CD14-positive monocyte (primary cell): ENCODE measurements around the gene PZP. TPM values are rescaled to one million over a fixed set of nuclear protein-coding genes. Genes with fewer than 3 reads are reported as not detected.

Experiments used
- DNase-seq, 3 donors: peaks; one replicate each; pipeline ENCODE4 v3.0.0-alpha.2; 2011 to 2022
- H2AFZ ChIP-seq: 2 replicates; pipeline ENCODE4 v1.6.0; 2012; ENCODE audit warnings: mild to moderate bottlenecking, low read depth, low read length, inconsistent platforms; ENCODE audit not compliant: insufficient read depth, poor library complexity, severe bottlenecking
- H3K27ac ChIP-seq, 2 donors: 1 replicate in 1 of 2; 2 replicates in 1 of 2; pipeline ENCODE4 v1.5.1; 2012 to 2013; ENCODE audit warnings: low read length in 2 of 2, control low read depth in 1 of 2, inconsistent platforms in 1 of 2, low read depth in 1 of 2, mild to moderate bottlenecking in 1 of 2
- H3K27me3 ChIP-seq, 2 donors: one replicate each; pipeline versions ENCODE4 v1.6.0 to v1.6.1; 2011 to 2013; ENCODE audit warnings: low read length in 2 of 2; ENCODE audit not compliant: control insufficient read depth in 2 of 2, insufficient read depth in 2 of 2
- H3K36me3 ChIP-seq, 2 donors: replicated peaks in 1 of 2; 1 replicate in 1 of 2; 2 replicates in 1 of 2; pipeline versions ENCODE4 v1.5.1 to v1.6.1; 2012 to 2013; ENCODE audit warnings: low read length in 2 of 2, control low read depth in 1 of 2, inconsistent platforms in 1 of 2, mild to moderate bottlenecking in 1 of 2; ENCODE audit not compliant: insufficient read depth in 2 of 2, control insufficient read depth in 1 of 2
- H3K4me1 ChIP-seq, 2 donors: 1 replicate in 1 of 2; 2 replicates in 1 of 2; pipeline versions ENCODE4 v1.5.1 to v1.6.1; 2012 to 2013; ENCODE audit warnings: low read length in 2 of 2, control low read depth in 1 of 2, inconsistent platforms in 1 of 2, mild to moderate bottlenecking in 1 of 2, moderate library complexity in 1 of 2; ENCODE audit not compliant: insufficient read depth in 2 of 2, control insufficient read depth in 1 of 2
- H3K4me2 ChIP-seq: replicated peaks from 2 replicates; pipeline ENCODE3; 2012; ENCODE audit warnings: low read length, moderate library complexity, mild to moderate bottlenecking; ENCODE audit not compliant: poor library complexity, severe bottlenecking; ENCODE audit errors: extremely low read depth
- H3K4me3 ChIP-seq, 3 experiments: fragments of 200-600 bp in 1 of 3; sonication (generic) in 1 of 3; replicated peaks in 1 of 3; 1 replicate in 2 of 3; 2 replicates in 1 of 3; pipeline ENCODE4 v1.5.1; 2011 to 2013; ENCODE audit warnings: low read length in 3 of 3, mild to moderate bottlenecking in 3 of 3, control low read depth in 2 of 3, low read depth in 2 of 3, inconsistent platforms in 1 of 3, moderate library complexity in 1 of 3
- H3K79me2 ChIP-seq: 2 replicates; pipeline ENCODE4 v1.6.0; 2012; ENCODE audit warnings: mild to moderate bottlenecking, control low read depth, inconsistent platforms, low read length, moderate library complexity; ENCODE audit not compliant: insufficient read depth
- H3K9ac ChIP-seq: 2 replicates; pipeline ENCODE4 v1.6.0; 2017; ENCODE audit warnings: low read length, mild to moderate bottlenecking; ENCODE audit not compliant: insufficient read depth, poor library complexity, severe bottlenecking
- H3K9me3 ChIP-seq, 2 donors: replicated peaks in 1 of 2; 1 replicate in 1 of 2; 2 replicates in 1 of 2; pipeline versions ENCODE4 v1.5.1 to v1.6.1; 2012 to 2013; ENCODE audit warnings: low read length in 2 of 2, control low read depth in 1 of 2; ENCODE audit not compliant: control insufficient read depth in 1 of 2, insufficient read depth in 1 of 2
- H4K20me1 ChIP-seq: 2 replicates; pipeline ENCODE4 v1.6.0; 2012; ENCODE audit warnings: mild to moderate bottlenecking, low read length, control low read depth, moderate library complexity; ENCODE audit not compliant: insufficient read depth
- H3K27ac Mint-ChIP-seq, 7 donors: one replicate each; pipeline ENCODE4 v1.8.0; 2020; ENCODE audit warnings: mild to moderate bottlenecking in 7 of 7, mixed read lengths in 7 of 7, moderate library complexity in 6 of 7, inconsistent platforms in 2 of 7
- H3K27me3 Mint-ChIP-seq, 3 donors: one replicate each; pipeline ENCODE4 v1.8.0; 2021 to 2022; ENCODE audit warnings: low read depth in 3 of 3, mild to moderate bottlenecking in 3 of 3, mixed read lengths in 3 of 3, moderate library complexity in 3 of 3, inconsistent platforms in 1 of 3
- H3K36me3 Mint-ChIP-seq, 2 donors: one replicate each; pipeline ENCODE4 v1.8.0; 2020; ENCODE audit warnings: mixed read lengths in 2 of 2, inconsistent platforms in 1 of 2, mild to moderate bottlenecking in 1 of 2
- H3K4me1 Mint-ChIP-seq: one replicate; pipeline ENCODE4 v1.8.0; 2020; ENCODE audit warnings: mild to moderate bottlenecking, mixed read lengths
- H3K4me3 Mint-ChIP-seq, 2 donors: one replicate each; pipeline ENCODE4 v1.8.0; 2020; ENCODE audit warnings: mild to moderate bottlenecking in 2 of 2, mixed read lengths in 2 of 2, moderate library complexity in 1 of 2
- H3K9me3 Mint-ChIP-seq, 7 donors: one replicate each; pipeline ENCODE4 v1.8.0; 2020 to 2022; ENCODE audit warnings: mixed read lengths in 7 of 7, mild to moderate bottlenecking in 6 of 7, moderate library complexity in 6 of 7, inconsistent platforms in 2 of 7
- CTCF ChIP-seq: fragments of 200-600 bp; IDR thresholded peaks from one replicate; pipeline ENCODE4 v1.8.0; 2022; ENCODE audit warnings: antibody characterized with exemption, mild to moderate bottlenecking
- WGBS: methylation state at CpG from one replicate; pipeline ENCODE4 v1.1.5; 2013; ENCODE audit warnings: missing lambda C conversion rate; ENCODE audit not compliant: insufficient coverage; 5-methylcytosine and 5-hydroxymethylcytosine counted together
- intact Hi-C, 2 donors: fragments of 100-400 bp; cut with micrococcal nuclease; formaldehyde crosslinking; loops; one replicate each; pipeline versions ENCODE4 v1.15.0 to v1.15.1; 2023
- polyA plus RNA-seq, 3 donors: library from polyadenylated mRNA; depleted of rRNA in 1 of 3; unstranded in 2 of 3; stranded (reverse) in 1 of 3; fragments of 300-500 nt in 2 of 3; fragments of >200 nt in 1 of 3; fragmentation: Illumina TruSeq in 2 of 3; gene quantifications; 1 replicate in 2 of 3; 2 replicates in 1 of 3; pipeline ENCODE4 v1.2.3, GENCODE V29; 2012 to 2021

Gene PZP
- polyA plus RNA-seq, 3 donors, result not detected

GRCh38 chr12:9112076-9112853 is 95.9 kb downstream of the PZP start:
- no peak overlapping the region for H3K4me3 Mint-ChIP-seq
- Histone ChIP-seq H3K27ac (no peak overlapping the region), H4K20me1 (no peaks in the 10 kb centered on the region), H3K27me3 (no peaks in the 10 kb centered on the region), H3K4me3 (no peak overlapping the region), H2AFZ (no peak overlapping the region), H3K9ac (no peak overlapping the region), H3K9me3 (no peaks in the 10 kb centered on the region), H3K79me2 (no peaks in the 10 kb centered on the region), H3K4me1 (peaks cover 23 to 25% of the 10 kb centered on the region in 2 donors), H3K4me2 (no peak overlapping the region), H3K36me3 (no peaks in the 10 kb centered on the region)
- no peak for TF ChIP-seq CTCF
- H3K27me3 Mint-ChIP-seq, result no peaks in the 10 kb centered on the region
- no peaks in the 10 kb centered on the region for H3K36me3 Mint-ChIP-seq
- WGBS, result 100% methylated on average over 4 of the region's 6 CpGs
- no peak overlapping the region for H3K27ac Mint-ChIP-seq
- intact Hi-C loops, result no loop called here
- H3K4me1 Mint-ChIP-seq, result peaks cover 24% of the 10 kb centered on the region
- H3K9me3 Mint-ChIP-seq, result peaks cover 0 to 2% (median 0%) of the 10 kb centered on the region in 7 donors
- no peak for DNase-seq

GRCh38 chr12:9111525-9111924 is 96.7 kb downstream of the PZP start:
- Mint-ChIP-seq H3K4me1 (peaks cover 18% of the 10 kb centered on the region), H3K27ac (no peak overlapping the region), H3K4me3 (no peak overlapping the region), H3K36me3 (no peaks in the 10 kb centered on the region), H3K27me3 (no peaks in the 10 kb centered on the region), H3K9me3 (peaks cover 0 to 2% (median 0%) of the 10 kb centered on the region in 7 donors)
- intact Hi-C loops, result no loop called here
- no peaks in the 10 kb centered on the region for H3K9me3 ChIP-seq
- no peak for TF ChIP-seq CTCF
- H3K27ac ChIP-seq, result no peak overlapping the region
- H3K79me2 ChIP-seq, result no peaks in the 10 kb centered on the region
- no peak for DNase-seq
- no peaks in the 10 kb centered on the region for H4K20me1 ChIP-seq
- no CpG with 5 or more reads among the region's 1 CpG for WGBS
- peaks cover 15 to 18% of the 10 kb centered on the region in 2 donors for H3K4me1 ChIP-seq
- no peaks in the 10 kb centered on the region for H3K36me3 ChIP-seq
- H3K4me3 ChIP-seq, result no peak overlapping the region
- no peak overlapping the region for H3K4me2 ChIP-seq
- no peaks in the 10 kb centered on the region for H3K27me3 ChIP-seq
- no peak overlapping the region for H2AFZ ChIP-seq
- no peak overlapping the region for H3K9ac ChIP-seq
